ENCODE results near the gene DMAC2L.
"Not testable (repeated sequence)": the region's sequence is repeated elsewhere in the genome, so short reads cannot be mapped to it uniquely, and the experiment has no call there.

DMAC2L gene

DNA sequence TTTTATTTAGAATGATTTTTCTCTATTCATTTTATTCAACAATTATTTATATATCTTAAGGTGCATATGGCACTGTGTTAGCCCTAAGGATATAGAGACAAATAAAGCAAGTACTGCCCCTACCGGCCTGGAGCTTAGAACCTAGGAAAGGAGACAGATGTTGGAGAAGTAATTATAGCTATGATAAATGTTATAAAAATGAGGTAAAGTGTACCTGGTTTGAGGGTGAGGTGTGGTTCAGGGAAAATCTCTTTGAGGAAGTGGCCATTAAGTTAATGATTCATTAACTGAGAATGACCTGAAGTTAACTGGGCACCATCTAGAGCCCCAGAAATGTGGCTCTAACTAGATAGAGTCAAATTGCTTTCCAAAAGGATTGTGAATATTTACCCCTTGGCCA, 52.7 kb downstream of the DMAC2L start:
- H4K8ac ChIP-seq (ENCODE audit: low read depth, low read length), result no peak overlapping the region
- H3K4me3 ChIP-seq (ENCODE audit: low read length in 2 of 2), result no peak overlapping the region
- H3K79me1 ChIP-seq (ENCODE audit: low read depth, low read length), result no peaks in the 10 kb centered on the region
- H4K91ac ChIP-seq (ENCODE audit: low read depth, low read length, poor library complexity), result no peak overlapping the region
- H2AK5ac ChIP-seq (ENCODE audit: low read depth, low read length), result no peak overlapping the region
- H3K27ac ChIP-seq (replicated peaks; ENCODE audit: low read length), result no peak overlapping the region
- no peak overlapping the region for H3K4ac ChIP-seq (ENCODE audit: low read length)
- H2BK120ac ChIP-seq (ENCODE audit: low read depth, low read length), result no peak overlapping the region
- no peaks in the 10 kb centered on the region for H3K36me3 ChIP-seq (replicated peaks in 1 of 2; ENCODE audit: control insufficient read depth in 2 of 2, insufficient read depth in 2 of 2, low read length in 2 of 2)
- no peaks in the 10 kb centered on the region for H3K4me1 ChIP-seq (ENCODE audit: control insufficient read depth in 2 of 2, insufficient read depth in 1 of 2, low read depth in 1 of 2, low read length in 2 of 2)
- no peak for DNase-seq (ENCODE audit: low spot score)
- H3K4me2 ChIP-seq (ENCODE audit: insufficient read depth, low read length, poor library complexity, severe bottlenecking), result no peak overlapping the region
- no CpG with 5 or more reads among the region's 1 CpG for WGBS, 2 donors (ENCODE audit: extremely low coverage in 2 of 2, insufficient read length in 2 of 2, insufficient replicate concordance in 1 of 2)
- no peaks in the 10 kb centered on the region for H3K27me3 ChIP-seq (ENCODE audit: control insufficient read depth in 3 of 3, insufficient read depth in 3 of 3, low read depth in 1 of 3, low read length in 3 of 3)
- H2BK12ac ChIP-seq (ENCODE audit: low read length), result no peak overlapping the region
- no peak overlapping the region for H2BK5ac ChIP-seq (ENCODE audit: low read length)
- H3K9ac ChIP-seq (ENCODE audit: low read depth, low read length, poor library complexity), result no peak overlapping the region
- H3K9me3 ChIP-seq (replicated peaks in 1 of 2; ENCODE audit: control insufficient read depth in 2 of 2, insufficient read depth in 1 of 2, low read depth in 1 of 2, low read length in 2 of 2), result peaks cover 0 to 2% of the 10 kb centered on the region in 2 donors
- no peak overlapping the region for H3K18ac ChIP-seq (ENCODE audit: low read length)
- no peak overlapping the region for H3K23ac ChIP-seq (ENCODE audit: low read depth, low read length, poor library complexity)
- H3K14ac ChIP-seq (ENCODE audit: low read length), result no peak overlapping the region
- no peak overlapping the region for H2AFZ ChIP-seq (ENCODE audit: low read length)
- no peak overlapping the region for H2BK15ac ChIP-seq (ENCODE audit: low read length)

DNA sequence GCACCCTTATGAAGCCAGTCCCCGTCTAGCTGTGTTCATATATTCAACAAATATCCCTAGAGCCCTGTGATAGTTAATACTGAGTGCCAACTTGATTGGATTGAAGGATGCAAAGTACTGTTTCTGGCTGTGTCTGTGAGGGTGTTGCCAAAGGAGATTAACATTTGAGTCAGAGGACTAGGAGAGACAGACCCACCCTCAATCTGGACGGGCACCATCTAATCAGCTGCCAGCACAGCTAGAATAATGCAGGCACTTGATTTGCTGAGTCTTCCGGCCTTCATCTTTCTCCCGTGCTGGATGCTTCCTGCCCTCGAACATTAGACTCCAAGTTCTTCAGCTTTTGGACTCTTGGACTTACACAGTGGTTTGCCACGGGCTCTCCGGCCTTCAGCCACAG, 53.4 kb downstream of the DMAC2L start:
- H3K9ac ChIP-seq (ENCODE audit: low read depth, low read length, poor library complexity); H2BK120ac ChIP-seq (ENCODE audit: low read depth, low read length); H3K18ac ChIP-seq (ENCODE audit: low read length); H3K4me3 ChIP-seq (ENCODE audit: low read length in 2 of 2); H3K4ac ChIP-seq (ENCODE audit: low read length); H3K27me3 ChIP-seq (ENCODE audit: control insufficient read depth in 3 of 3, insufficient read depth in 3 of 3, low read depth in 1 of 3, low read length in 3 of 3); H3K9me3 ChIP-seq (replicated peaks in 1 of 2; ENCODE audit: control insufficient read depth in 2 of 2, insufficient read depth in 1 of 2, low read depth in 1 of 2, low read length in 2 of 2); H4K91ac ChIP-seq (ENCODE audit: low read depth, low read length, poor library complexity); H4K8ac ChIP-seq (ENCODE audit: low read depth, low read length); H3K4me1 ChIP-seq (ENCODE audit: control insufficient read depth in 2 of 2, insufficient read depth in 1 of 2, low read depth in 1 of 2, low read length in 2 of 2); H2AFZ ChIP-seq (ENCODE audit: low read length); H3K4me2 ChIP-seq (ENCODE audit: insufficient read depth, low read length, poor library complexity, severe bottlenecking); H2BK5ac ChIP-seq (ENCODE audit: low read length); H3K14ac ChIP-seq (ENCODE audit: low read length); H2BK12ac ChIP-seq (ENCODE audit: low read length); H3K23ac ChIP-seq (ENCODE audit: low read depth, low read length, poor library complexity); H3K36me3 ChIP-seq (replicated peaks in 1 of 2; ENCODE audit: control insufficient read depth in 2 of 2, insufficient read depth in 2 of 2, low read length in 2 of 2); DNase-seq (ENCODE audit: low spot score); H3K27ac ChIP-seq (replicated peaks; ENCODE audit: low read length); H2AK5ac ChIP-seq (ENCODE audit: low read depth, low read length); H2BK15ac ChIP-seq (ENCODE audit: low read length); H3K79me1 ChIP-seq (ENCODE audit: low read depth, low read length): not testable (repeated sequence)
- WGBS, 2 donors (ENCODE audit: extremely low coverage in 2 of 2, insufficient read length in 2 of 2, insufficient replicate concordance in 1 of 2), result no CpG with 5 or more reads among the region's 7 CpGs

GRCh38 chr14:50366115-50366514, 54.0 kb downstream of the DMAC2L start:
- H4K8ac ChIP-seq (ENCODE audit: low read depth, low read length), result no peak overlapping the region
- H3K18ac ChIP-seq (ENCODE audit: low read length), result no peak overlapping the region
- H3K4me2 ChIP-seq (ENCODE audit: insufficient read depth, low read length, poor library complexity, severe bottlenecking), result no peak overlapping the region
- no peak overlapping the region for H4K91ac ChIP-seq (ENCODE audit: low read depth, low read length, poor library complexity)
- no peaks in the 10 kb centered on the region for H3K36me3 ChIP-seq (replicated peaks in 1 of 2; ENCODE audit: control insufficient read depth in 2 of 2, insufficient read depth in 2 of 2, low read length in 2 of 2)
- H3K9ac ChIP-seq (ENCODE audit: low read depth, low read length, poor library complexity), result no peak overlapping the region
- H2BK15ac ChIP-seq (ENCODE audit: low read length), result no peak overlapping the region
- no peak overlapping the region for H3K4me3 ChIP-seq (ENCODE audit: low read length in 2 of 2)
- H2BK12ac ChIP-seq (ENCODE audit: low read length), result no peak overlapping the region
- no peak overlapping the region for H2AK5ac ChIP-seq (ENCODE audit: low read depth, low read length)
- H2AFZ ChIP-seq (ENCODE audit: low read length), result no peak overlapping the region
- H3K14ac ChIP-seq (ENCODE audit: low read length), result no peak overlapping the region
- peaks cover 0 to 2% of the 10 kb centered on the region in 2 donors for H3K9me3 ChIP-seq (replicated peaks in 1 of 2; ENCODE audit: control insufficient read depth in 2 of 2, insufficient read depth in 1 of 2, low read depth in 1 of 2, low read length in 2 of 2)
- no CpG with 5 or more reads among the region's 3 CpGs for WGBS, 2 donors (ENCODE audit: extremely low coverage in 2 of 2, insufficient read length in 2 of 2, insufficient replicate concordance in 1 of 2)
- no peaks in the 10 kb centered on the region for H3K4me1 ChIP-seq (ENCODE audit: control insufficient read depth in 2 of 2, insufficient read depth in 1 of 2, low read depth in 1 of 2, low read length in 2 of 2)
- DNase-seq (ENCODE audit: low spot score), result no peak
- peak overlapping the region; percentile 78 for H2BK5ac ChIP-seq (ENCODE audit: low read length)
- H3K27ac ChIP-seq (replicated peaks; ENCODE audit: low read length), result no peak overlapping the region
- H3K27me3 ChIP-seq (ENCODE audit: control insufficient read depth in 3 of 3, insufficient read depth in 3 of 3, low read depth in 1 of 3, low read length in 3 of 3), result no peaks in the 10 kb centered on the region
- H2BK120ac ChIP-seq (ENCODE audit: low read depth, low read length), result no peak overlapping the region
- no peak overlapping the region for H3K23ac ChIP-seq (ENCODE audit: low read depth, low read length, poor library complexity)
- H3K4ac ChIP-seq (ENCODE audit: low read length), result no peak overlapping the region
- H3K79me1 ChIP-seq (ENCODE audit: low read depth, low read length), result no peaks in the 10 kb centered on the region

DNA sequence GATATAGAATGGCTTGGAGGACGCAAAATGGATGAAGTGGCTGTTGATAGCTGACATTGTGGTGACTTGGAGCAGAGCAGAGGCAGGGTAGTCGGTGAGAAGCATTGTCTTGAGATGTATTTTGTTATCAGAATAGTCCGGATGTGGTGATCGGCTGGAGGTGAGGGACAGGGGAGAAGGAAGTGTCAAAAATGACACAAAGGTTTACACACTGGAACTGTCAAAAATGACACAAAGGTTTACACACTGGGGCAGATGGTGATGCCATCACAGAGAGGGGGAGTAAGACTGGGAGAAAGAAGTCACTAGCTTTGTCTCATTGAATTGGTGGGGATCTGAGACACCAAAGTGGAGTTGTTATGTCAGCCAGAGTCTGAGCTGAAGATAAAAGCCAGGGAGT, 54.5 kb downstream of the DMAC2L start:
- no peak overlapping the region for H2AK5ac ChIP-seq (ENCODE audit: low read depth, low read length)
- no peak overlapping the region for H3K4ac ChIP-seq (ENCODE audit: low read length)
- peak overlapping the region; percentile 78 for H2BK5ac ChIP-seq (ENCODE audit: low read length)
- no peak overlapping the region for H2BK120ac ChIP-seq (ENCODE audit: low read depth, low read length)
- H3K79me1 ChIP-seq (ENCODE audit: low read depth, low read length), result no peaks in the 10 kb centered on the region
- H2AFZ ChIP-seq (ENCODE audit: low read length), result no peak overlapping the region
- H4K8ac ChIP-seq (ENCODE audit: low read depth, low read length), result no peak overlapping the region
- no CpG with 5 or more reads among the region's 4 CpGs for WGBS, 2 donors (ENCODE audit: extremely low coverage in 2 of 2, insufficient read length in 2 of 2, insufficient replicate concordance in 1 of 2)
- no peaks in the 10 kb centered on the region for H3K4me1 ChIP-seq (ENCODE audit: control insufficient read depth in 2 of 2, insufficient read depth in 1 of 2, low read depth in 1 of 2, low read length in 2 of 2)
- no peaks in the 10 kb centered on the region for H3K27me3 ChIP-seq (ENCODE audit: control insufficient read depth in 3 of 3, insufficient read depth in 3 of 3, low read depth in 1 of 3, low read length in 3 of 3)
- no peak overlapping the region for H4K91ac ChIP-seq (ENCODE audit: low read depth, low read length, poor library complexity)
- H3K4me3 ChIP-seq (ENCODE audit: low read length in 2 of 2), result no peak overlapping the region
- H3K36me3 ChIP-seq (replicated peaks in 1 of 2; ENCODE audit: control insufficient read depth in 2 of 2, insufficient read depth in 2 of 2, low read length in 2 of 2), result no peaks in the 10 kb centered on the region
- no peak overlapping the region for H3K18ac ChIP-seq (ENCODE audit: low read length)
- H3K14ac ChIP-seq (ENCODE audit: low read length), result no peak overlapping the region
- no peak overlapping the region for H3K23ac ChIP-seq (ENCODE audit: low read depth, low read length, poor library complexity)
- no peak overlapping the region for H3K27ac ChIP-seq (replicated peaks; ENCODE audit: low read length)
- no peak overlapping the region for H2BK12ac ChIP-seq (ENCODE audit: low read length)
- H2BK15ac ChIP-seq (ENCODE audit: low read length), result no peak overlapping the region
- H3K4me2 ChIP-seq (ENCODE audit: insufficient read depth, low read length, poor library complexity, severe bottlenecking), result no peak overlapping the region
- H3K9me3 ChIP-seq (replicated peaks in 1 of 2; ENCODE audit: control insufficient read depth in 2 of 2, insufficient read depth in 1 of 2, low read depth in 1 of 2, low read length in 2 of 2), result peaks cover 0 to 2% of the 10 kb centered on the region in 2 donors
- no peak overlapping the region for H3K9ac ChIP-seq (ENCODE audit: low read depth, low read length, poor library complexity)
- no peak for DNase-seq (ENCODE audit: low spot score)
